GM18499 (cell line): ENCODE data around the gene FNDC3A.

Experiments used
- ATAC-seq: cut with Tn5 transposase; IDR thresholded peaks from one replicate; pipeline ENCODE4 v1.9.1; 2021; ENCODE audit warnings: moderate number of reproducible peaks; ENCODE audit not compliant: insufficient read depth, unreplicated experiment

Gene FNDC3A

GRCh38 chr13:49213539-49213938 is 237.8 kb downstream of the FNDC3A start:
- ATAC-seq = no peak

- no peak for ATAC-seq
These were observed 238.5 kb downstream of the FNDC3A start for GRCh38 chr13:49213997-49214916.

DNA sequence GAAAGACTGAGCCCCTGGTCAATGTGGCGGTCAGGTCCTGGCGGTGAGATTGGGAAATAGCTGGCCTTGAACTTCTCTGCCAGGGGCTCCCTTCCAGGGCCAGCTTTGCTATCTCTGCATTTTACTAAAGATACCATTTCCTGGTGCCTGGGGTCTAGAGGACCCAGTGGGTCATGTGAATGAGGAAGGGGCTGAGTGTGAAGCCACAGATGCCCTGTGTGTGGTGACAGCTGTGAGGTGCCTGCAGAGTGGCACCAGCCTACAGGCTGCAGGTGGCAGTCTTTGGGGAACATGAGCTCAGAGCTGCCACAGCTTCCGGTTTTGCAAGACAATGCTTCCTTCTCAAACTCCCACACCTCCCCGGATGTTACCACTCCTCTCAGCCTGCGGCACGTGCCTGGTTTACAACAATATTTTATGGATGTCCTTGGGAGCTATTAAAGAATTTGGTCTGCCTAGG is 239.2 kb downstream of the FNDC3A start:
- no peak for ATAC-seq

DNA sequence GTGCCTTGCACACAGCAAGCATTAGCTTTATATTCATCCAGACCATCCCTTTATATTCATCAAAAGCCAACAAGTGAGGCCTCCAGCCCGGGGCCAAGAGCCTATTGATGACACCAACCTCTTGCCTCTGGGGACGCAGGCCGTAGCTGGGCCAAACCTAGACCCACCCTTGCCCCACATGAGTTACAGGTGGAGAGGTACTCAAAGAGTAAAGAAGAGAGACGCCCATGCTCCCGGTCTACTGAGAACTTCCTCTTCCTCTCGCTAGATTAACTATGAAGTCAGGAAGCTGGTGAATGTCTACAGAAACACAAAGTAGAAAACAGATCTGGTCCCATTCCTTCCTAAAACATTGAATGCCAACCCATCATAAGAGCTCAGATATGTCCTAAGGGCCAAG is 240.6 kb downstream of the FNDC3A start:
- no peak for ATAC-seq

DNA sequence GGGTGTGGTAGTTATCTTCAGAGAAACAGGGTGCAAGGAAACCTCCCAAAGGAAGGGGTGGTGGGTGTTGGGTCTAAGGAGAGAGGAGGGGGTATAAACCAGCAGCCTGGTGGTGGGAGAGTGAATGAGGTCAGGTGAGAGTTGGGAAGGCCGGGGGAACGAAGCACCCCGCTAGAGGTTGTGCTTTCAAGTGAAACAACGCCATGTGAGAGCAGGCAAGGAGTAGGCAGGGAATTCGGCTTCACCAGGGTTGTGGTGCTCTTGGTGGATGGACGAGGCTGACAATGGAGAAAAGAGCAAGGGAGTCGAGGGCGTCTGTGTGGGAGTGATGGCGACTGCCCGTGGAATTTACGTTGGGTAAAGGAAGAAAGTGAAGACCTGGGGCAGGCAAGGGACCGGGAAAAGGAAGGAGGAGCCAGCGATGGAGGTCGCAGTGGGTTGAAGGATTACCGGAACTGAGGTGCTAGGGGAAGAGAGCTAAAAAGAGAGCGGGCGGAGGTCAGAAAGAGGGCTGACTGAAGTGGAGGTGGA is 242.3 kb downstream of the FNDC3A start:
- ATAC-seq = no peak

GRCh38 chr13:49218493-49219051 is 242.9 kb downstream of the FNDC3A start:
- ATAC-seq = no peak

DNA sequence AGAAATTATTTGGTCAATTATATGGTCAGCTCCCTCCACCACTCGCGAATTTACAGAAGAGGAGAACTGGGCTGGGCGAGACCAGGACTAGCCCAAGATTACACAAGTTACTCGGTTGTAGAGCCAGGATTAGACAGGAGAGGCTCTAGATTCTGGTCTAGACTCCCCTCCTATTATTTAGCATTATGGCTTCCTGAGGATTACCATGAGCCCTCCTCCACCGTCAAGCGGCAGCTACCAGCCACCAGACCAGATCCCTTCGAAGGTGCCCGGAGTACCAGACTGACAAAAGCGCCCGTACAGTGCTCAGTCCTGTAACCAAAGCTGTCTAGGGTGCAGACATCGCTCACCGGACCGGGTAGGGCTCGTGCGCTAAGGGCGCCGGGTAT is 243.9 kb downstream of the FNDC3A start:
- no peak for ATAC-seq

DNA sequence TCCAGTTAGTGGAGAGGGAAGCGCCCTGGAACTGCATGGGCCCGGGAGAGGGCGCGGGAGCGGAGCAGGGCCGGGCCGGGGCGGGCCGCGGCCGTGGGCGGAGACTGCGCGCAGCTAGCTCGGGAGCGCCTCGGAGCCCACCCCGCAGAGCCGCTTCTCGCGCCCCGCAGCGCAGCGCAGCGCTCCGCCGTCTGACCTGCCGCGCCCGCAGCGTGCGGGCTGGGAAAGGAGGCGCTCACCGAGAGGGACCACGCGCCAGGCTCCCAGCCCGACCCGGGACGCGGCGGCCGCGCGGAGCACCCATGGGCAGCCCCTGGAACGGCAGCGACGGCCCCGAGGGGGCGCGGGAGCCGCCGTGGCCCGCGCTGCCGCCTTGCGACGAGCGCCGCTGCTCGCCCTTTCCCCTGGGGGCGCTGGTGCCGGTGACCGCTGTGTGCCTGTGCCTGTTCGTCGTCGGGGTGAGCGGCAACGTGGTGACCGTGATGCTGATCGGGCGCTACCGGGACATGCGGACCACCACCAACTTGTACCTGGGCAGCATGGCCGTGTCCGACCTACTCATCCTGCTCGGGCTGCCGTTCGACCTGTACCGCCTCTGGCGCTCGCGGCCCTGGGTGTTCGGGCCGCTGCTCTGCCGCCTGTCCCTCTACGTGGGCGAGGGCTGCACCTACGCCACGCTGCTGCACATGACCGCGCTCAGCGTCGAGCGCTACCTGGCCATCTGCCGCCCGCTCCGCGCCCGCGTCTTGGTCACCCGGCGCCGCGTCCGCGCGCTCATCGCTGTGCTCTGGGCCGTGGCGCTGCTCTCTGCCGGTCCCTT is 244.5 kb downstream of the FNDC3A start, which contains the start of gene MLNR:
Gene MLNR, plus strand, starts transcription at position 303 of the 820 bp plus-strand sequence. Its CDS starts 0 bp downstream, at position 303.
- no peak for ATAC-seq

DNA sequence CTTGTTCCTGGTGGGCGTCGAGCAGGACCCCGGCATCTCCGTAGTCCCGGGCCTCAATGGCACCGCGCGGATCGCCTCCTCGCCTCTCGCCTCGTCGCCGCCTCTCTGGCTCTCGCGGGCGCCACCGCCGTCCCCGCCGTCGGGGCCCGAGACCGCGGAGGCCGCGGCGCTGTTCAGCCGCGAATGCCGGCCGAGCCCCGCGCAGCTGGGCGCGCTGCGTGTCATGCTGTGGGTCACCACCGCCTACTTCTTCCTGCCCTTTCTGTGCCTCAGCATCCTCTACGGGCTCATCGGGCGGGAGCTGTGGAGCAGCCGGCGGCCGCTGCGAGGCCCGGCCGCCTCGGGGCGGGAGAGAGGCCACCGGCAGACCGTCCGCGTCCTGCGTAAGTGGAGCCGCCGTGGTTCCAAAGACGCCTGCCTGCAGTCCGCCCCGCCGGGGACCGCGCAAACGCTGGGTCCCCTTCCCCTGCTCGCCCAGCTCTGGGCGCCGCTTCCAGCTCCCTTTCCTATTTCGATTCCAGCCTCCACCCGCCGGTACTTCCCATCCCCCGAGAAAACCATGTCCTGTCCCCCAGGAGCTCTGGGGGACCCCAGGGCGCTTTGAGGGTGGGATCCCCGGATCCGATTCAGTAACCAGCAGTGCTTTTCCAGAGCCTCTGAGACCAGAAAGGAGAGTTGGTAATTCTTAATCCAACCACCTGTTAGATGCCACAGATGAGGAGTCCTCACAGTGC is 245.3 kb downstream of the FNDC3A start:
- no peak for ATAC-seq

DNA sequence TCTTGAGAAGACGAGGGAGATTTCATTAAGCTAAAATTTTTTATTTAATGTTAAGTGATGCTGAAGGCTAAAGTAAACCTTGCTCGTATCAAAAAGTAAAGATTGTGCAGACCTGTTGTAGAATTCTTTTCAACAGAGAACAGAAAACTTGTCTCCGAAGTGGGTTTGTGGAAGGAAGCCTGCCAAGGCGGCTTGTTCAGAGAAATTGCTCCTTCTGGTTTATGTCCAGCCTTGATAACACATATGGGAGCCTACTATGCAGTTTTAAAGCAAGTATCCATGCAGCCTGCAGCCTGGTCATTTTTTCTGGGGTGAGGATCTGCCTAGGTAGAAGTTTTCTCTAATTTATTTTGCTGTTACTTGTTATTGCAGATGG is 245.9 kb downstream of the FNDC3A start:
- no peak for ATAC-seq

- no peak for ATAC-seq
These were observed 249.7 kb downstream of the FNDC3A start for GRCh38 chr13:49225223-49226042.

DNA sequence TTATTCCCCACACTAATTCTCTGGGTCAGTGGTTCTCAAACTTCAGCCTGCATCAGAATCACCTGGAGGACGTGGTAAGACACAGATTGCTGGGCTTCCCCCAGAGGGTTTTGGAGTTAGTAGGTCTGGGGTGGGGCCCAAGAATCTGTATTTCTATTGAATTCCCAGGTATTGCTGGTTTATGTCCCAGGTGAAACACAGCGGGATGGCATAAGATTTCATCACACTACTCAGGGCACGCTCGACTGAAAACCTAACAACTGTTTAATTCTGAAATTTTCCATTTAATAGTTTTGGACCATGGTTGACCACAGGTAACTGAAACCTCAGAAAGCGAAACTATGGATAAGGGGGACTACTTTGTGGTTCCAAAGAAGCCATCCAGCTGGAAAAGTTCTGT is 250.9 kb downstream of the FNDC3A start:
- no peak for ATAC-seq

GRCh38 chr13:49234741-49235140 is 259.0 kb downstream of the FNDC3A start:
- no peak for ATAC-seq

DNA sequence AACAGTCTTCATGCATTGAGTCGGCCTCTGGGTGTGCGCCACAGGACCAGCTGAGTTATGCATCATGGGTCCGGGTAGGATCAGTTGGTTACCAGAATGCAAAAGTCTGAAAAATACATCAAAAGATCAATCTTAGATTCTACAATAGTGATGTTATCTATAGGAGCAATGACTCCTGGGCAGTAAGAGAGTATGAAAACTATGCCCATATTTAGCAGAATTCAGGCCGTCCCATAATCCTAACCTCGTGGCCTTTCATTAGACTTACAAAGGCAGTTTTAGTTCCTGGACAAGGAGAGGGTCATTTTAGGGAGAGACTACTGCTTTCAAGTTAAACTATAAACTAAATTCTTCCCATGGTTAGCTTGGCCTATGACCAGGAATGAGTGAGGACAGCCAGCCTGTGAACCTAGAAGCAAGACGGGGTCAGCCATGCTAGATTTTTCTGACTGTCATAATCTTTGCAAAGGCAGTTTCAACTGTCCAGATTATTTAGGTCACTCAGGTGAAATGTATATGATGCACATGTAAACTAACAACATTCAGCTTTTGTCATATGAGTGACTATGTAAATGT is 260.2 kb downstream of the FNDC3A start:
- ATAC-seq = no peak

DNA sequence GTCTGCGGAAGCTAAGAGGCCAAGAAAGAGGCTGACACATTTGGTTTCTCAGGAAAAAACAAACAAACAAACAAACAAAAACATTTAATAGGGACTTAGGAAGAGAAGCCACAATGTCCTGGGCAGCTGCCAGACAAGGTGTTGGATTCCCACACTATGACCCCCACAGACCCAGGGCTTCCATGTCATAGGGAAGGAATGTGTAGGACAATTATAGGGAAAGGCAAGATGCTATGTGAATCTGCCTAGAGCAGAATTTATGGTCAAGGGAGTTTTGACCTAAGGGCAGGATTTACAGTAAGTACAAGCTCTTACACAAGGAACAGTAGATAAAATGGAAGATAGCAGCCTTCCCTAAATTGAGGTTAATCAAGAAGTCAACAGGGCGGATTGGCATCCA is 262.9 kb downstream of the FNDC3A start:
- no peak for ATAC-seq

DNA sequence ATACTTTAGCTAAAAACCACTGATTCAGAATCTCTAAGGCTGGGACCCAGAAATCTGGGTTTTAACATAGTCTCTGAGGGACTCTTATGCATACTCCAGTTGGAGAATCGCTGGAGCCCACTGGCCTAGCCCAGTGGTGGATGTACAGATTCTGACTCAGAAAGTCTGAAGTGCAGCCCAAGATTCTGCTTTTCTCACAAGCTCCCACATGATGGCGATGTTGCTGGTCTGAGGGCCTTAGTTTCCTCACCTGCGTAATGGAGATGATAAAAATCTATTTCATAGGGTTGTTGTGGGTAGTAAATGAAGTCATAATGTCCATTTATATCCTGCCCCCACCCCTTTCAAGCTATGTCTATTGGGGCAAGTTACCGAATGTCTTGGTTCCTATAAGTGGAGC is 264.3 kb downstream of the FNDC3A start:
- no peak for ATAC-seq

DNA sequence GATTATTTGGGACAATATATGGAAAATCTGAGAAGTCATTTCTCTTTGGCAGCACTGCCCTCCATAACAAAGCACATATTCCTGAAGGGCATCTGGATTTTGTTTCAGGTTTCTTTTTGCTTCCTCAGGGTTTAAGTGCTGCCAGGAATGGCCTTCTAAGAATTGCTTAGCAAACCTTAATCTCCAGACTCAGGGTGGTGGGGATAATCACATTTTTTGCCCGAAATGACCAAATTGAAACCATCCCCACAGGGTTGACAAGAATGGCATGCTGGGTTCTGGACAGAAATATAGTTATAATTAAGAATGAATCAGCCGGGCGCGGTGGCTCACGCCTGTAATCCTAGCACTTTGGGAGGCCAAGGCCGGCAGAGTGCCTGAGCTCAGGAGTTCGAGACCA is 265.6 kb downstream of the FNDC3A start:
- no peak for ATAC-seq

- ATAC-seq = no peak
These were observed 269.4 kb downstream of the FNDC3A start for GRCh38 chr13:49245101-49245500.
